WI38 (cell line): ENCODE data around the gene CPLANE2.
"Not testable (repeated sequence)": the region's sequence is repeated elsewhere in the genome, so short reads cannot be mapped to it uniquely, and the experiment has no call there.

ENCODE experiments used
- H3K4me3 ChIP-seq: 2 replicates; pipeline ENCODE4 v1.5.1; 2011; ENCODE audit warnings: low read depth, mild to moderate bottlenecking, control low read depth, low read length
- CTCF ChIP-seq: IDR thresholded peaks from 2 replicates; pipeline ENCODE4 v1.5.1; 2012; ENCODE audit warnings: low read depth, mild to moderate bottlenecking, control low read depth, low read length

The CPLANE2 gene

GRCh38 chr1:16203550-16203949, 33.4 kb downstream of the CPLANE2 start:
- no peak for TF ChIP-seq CTCF
- H3K4me3 ChIP-seq, result no peak overlapping the region

DNA sequence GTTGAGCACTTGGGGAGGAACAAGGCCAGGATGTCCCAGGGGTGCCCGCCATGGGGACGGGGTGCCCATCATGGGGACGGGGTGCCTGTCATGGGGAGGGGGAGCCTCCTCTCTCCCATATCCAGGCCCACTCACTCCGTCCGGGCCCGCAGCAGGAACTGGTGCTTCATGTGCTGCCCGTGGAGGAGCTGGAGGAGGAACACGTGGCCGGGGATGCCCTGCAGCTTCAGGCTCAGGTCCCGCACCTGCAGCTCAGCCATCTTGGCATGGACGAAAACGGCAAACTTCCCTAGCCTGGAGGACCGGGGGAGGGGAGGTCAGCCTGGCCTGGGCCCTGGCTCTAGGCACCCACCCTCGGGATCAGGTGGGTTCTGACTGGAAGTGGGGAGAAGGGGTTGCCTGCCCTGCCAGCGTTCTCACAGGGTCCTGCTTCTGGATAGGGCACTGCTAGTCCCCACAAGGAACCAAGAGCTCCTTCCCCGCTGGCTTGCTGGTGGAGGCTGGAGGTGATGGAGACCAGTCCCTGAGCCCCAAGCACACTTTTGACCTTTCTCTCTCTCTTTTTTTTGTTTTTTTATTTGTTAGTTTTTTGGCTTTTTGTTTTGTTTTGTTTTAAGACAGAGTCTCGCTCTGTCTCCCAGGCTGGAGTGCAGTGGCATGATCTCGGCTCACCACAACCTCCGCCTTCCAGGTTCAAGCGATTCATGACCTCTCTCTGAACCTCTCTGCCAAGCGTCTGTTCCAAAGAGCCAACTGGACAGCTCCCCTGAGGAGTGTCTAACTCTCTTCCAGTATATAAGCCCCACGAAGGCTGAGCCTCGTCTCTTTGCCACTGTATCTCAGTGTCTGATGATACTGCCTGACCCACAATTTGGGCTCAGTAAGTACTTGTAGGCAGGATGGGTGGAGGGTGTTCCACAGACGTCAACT, 34.4 kb downstream of the CPLANE2 start:
- TF ChIP-seq CTCF, result no peak
- H3K4me3 ChIP-seq, result no peak overlapping the region

DNA sequence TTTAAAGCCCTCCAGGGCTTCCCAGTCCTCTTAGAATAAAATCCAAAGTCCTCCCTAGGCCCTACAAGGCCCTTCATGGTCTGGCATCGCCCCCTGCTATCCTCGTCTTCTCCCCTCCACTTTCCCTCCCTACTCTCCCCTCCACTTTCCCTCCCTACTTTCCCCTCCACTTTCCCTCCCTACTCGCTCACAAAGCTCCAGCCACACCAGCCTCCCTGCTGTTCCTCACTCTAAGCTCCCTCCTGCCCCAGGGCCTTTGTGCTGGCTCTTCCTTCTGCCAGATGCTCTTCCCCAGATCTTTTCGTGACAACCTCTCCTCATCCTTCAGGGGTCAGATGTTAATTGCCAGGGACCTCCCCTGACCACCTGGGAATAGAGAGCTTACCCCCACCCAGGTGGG, 37.3 kb downstream of the CPLANE2 start:
- no peak overlapping the region for H3K4me3 ChIP-seq
- TF ChIP-seq CTCF, result no peak

- TF ChIP-seq CTCF, result no peak
Observed at GRCh38 chr1:16199157-16199501, 37.9 kb downstream of the CPLANE2 start.

GRCh38 chr1:16198444-16199156, 38.4 kb downstream of the CPLANE2 start:
- no peak for TF ChIP-seq CTCF

More at GRCh38 chr1:16199157-16199501, 37.9 kb downstream of the CPLANE2 start:
- H3K4me3 ChIP-seq, result no peak overlapping the region

DNA sequence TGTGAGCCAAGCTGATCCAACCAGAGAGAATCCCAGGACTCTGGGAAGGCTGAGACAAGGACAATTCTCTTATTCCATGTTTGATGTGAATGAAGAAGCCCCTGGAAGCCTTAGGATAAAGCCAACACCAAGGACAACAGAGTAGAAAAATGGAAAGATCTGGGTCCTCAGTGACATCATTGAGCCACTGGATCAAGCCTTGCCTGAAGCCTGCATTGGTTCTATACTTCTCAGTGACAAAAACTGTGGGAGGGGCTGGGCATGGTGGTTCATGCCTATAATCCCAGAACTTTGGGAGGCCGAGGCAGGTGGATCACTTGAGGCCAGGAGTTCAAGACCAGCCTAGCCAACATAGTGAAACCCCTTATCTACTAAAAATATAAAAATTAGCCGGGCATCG, 40.1 kb downstream of the CPLANE2 start:
- TF ChIP-seq CTCF, result no peak
- no peak overlapping the region for H3K4me3 ChIP-seq

More at GRCh38 chr1:16198444-16199156, 38.4 kb downstream of the CPLANE2 start:
- no peak overlapping the region for H3K4me3 ChIP-seq

DNA sequence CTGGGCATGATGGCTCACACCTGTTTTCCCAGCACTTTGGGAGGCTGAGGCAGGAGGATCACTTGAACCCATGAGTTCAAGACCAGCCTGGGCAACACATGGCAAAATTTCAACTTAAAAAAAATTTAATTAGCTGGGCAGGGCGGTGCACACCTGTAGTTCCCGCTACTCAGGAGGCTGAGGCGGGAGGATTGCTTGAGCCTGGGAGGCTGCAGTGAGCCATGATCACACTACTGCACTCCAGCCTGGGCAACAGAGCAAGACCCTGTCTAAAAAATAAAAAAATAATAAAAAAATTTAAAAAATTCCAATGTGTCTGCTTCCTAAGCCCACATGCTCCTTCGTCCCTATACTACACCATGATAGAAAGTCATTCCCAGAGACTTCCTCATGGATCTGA, 40.8 kb downstream of the CPLANE2 start:
- H3K4me3 ChIP-seq, result not testable (repeated sequence)
